ENCODE data around the gene CST3.
"Not testable (repeated sequence)": the region's sequence is repeated elsewhere in the genome, so short reads cannot be mapped to it uniquely, and the experiment has no call there.

CST3 gene

GRCh38 chr20:23622839-23623343 lies 14.9 kb downstream of the CST3 start:
- Histone ChIP-seq H3K4me2 (ENCODE audit: low read length) (peak overlapping the region; percentile 76), H3K9me3 (replicated peaks; ENCODE audit: low read length) (no peaks in the 10 kb centered on the region), H3K9ac (ENCODE audit: low read depth, low read length) (peak overlapping the region; percentile 79), H3K27me3 (ENCODE audit: control insufficient read depth, insufficient read depth, low read length) (no peaks in the 10 kb centered on the region), H3K4me3 (ENCODE audit: low read length) (peak overlapping the region; percentile 57), H3K36me3 (ENCODE audit: insufficient read depth, low read length) (no peaks in the 10 kb centered on the region), H3K4me1 (ENCODE audit: control insufficient read depth, insufficient read depth, low read length) (peaks cover 24% of the 10 kb centered on the region)

DNA sequence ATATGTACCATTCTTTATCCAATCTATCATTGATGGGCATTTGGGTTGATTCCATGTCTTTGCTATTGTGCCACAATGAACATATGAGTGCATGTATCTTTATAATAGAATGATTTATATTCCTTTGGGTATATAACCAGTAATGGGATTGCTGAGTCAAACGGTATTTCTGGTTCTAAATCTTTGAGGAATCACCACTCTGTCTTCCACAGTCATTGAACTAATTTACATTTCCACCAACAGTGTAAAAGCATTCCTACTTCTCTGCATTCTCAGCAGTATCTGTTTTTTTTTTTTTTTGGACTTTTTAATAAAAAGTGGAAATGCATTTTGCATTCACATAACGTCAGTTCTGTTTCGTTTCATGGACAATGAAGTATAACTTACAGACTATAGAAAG lies 15.4 kb downstream of the CST3 start:
- Histone ChIP-seq H3K4me2 (ENCODE audit: low read length) (peak overlapping the region; percentile 76), H3K9ac (ENCODE audit: low read depth, low read length) (peak overlapping the region; percentile 79), H3K4me3 (ENCODE audit: low read length) (peak overlapping the region; percentile 57), H3K4me1 (ENCODE audit: control insufficient read depth, insufficient read depth, low read length) (peaks cover 24% of the 10 kb centered on the region)
- not testable (repeated sequence) for H3K9me3 ChIP-seq (replicated peaks; ENCODE audit: low read length); H3K36me3 ChIP-seq (ENCODE audit: insufficient read depth, low read length); H3K27me3 ChIP-seq (ENCODE audit: control insufficient read depth, insufficient read depth, low read length)

DNA sequence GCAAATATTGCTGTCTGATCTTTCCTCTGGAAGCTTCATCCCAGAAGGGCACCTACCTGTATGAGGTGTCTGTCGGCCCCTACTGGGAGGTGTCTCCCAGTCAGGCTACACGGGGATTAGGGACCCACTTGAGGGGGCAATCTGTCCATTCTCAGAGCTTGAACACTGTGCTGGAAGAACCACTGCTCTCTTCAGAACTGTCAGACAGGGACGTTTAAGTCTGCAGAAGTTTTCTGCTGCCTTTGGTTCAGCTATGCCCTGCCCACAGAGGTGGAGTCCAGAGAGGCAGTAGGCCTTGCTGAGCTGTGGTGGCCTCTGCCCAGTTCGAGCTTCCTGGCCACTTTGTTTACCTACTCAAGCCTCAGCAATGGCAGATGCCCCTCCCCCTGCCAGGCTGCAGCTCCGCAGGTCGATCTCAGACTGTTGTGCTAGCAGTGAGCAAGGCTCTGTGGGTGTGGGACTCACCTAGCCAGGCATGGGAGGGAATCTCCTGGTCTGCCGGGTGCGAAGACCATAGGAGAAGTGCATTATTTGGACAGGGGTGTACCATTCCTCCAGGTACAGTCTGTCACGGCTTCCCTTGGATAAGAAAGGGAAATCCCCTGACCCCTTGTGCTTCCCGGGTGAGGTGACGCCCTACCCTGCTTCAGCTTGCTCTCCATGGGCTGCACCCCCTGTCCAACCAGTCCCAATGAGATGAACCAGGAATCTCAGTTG lies 16.9 kb downstream of the CST3 start:
- H3K27me3 ChIP-seq (ENCODE audit: control insufficient read depth, insufficient read depth, low read length); H3K4me3 ChIP-seq (ENCODE audit: low read length); H3K9ac ChIP-seq (ENCODE audit: low read depth, low read length); H3K36me3 ChIP-seq (ENCODE audit: insufficient read depth, low read length); H3K4me2 ChIP-seq (ENCODE audit: low read length); H3K9me3 ChIP-seq (replicated peaks; ENCODE audit: low read length): not testable (repeated sequence)
- H3K4me1 ChIP-seq (ENCODE audit: control insufficient read depth, insufficient read depth, low read length), result peaks cover 18% of the 10 kb centered on the region

DNA sequence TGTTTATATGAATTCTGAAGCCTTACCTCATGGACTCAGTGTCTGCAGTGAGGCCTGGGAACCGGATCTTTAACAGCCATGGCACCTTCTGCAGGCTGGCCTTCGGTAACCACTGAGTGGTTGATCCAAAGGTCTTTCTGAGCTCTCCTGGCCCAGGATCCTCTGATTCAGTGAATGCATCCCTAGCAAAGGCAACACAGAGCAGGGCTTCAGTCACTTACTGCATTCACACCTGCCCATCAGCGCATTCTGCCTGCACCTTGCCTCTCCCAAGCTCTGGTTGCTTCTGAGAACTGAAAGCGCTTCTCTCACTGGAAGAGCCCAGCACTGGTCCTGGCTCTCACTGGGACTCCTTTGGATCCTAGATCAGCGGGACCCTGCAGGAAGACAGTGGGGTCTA lies 23.6 kb downstream of the CST3 start:
- Histone ChIP-seq H3K4me1 (ENCODE audit: control insufficient read depth, insufficient read depth, low read length) (no peaks in the 10 kb centered on the region), H3K36me3 (ENCODE audit: insufficient read depth, low read length) (no peaks in the 10 kb centered on the region), H3K9me3 (replicated peaks; ENCODE audit: low read length) (no peaks in the 10 kb centered on the region), H3K4me3 (ENCODE audit: low read length) (no peak overlapping the region), H3K27me3 (ENCODE audit: control insufficient read depth, insufficient read depth, low read length) (no peaks in the 10 kb centered on the region), H3K4me2 (ENCODE audit: low read length) (no peak overlapping the region), H3K9ac (ENCODE audit: low read depth, low read length) (no peak overlapping the region)

GRCh38 chr20:23613676-23614075 lies 24.1 kb downstream of the CST3 start:
- no peaks in the 10 kb centered on the region for H3K4me1 ChIP-seq (ENCODE audit: control insufficient read depth, insufficient read depth, low read length)
- no peaks in the 10 kb centered on the region for H3K36me3 ChIP-seq (ENCODE audit: insufficient read depth, low read length)
- H3K4me3 ChIP-seq (ENCODE audit: low read length), result no peak overlapping the region
- H3K27me3 ChIP-seq (ENCODE audit: control insufficient read depth, insufficient read depth, low read length), result no peaks in the 10 kb centered on the region
- H3K9me3 ChIP-seq (replicated peaks; ENCODE audit: low read length), result no peaks in the 10 kb centered on the region
- H3K9ac ChIP-seq (ENCODE audit: low read depth, low read length), result no peak overlapping the region
- H3K4me2 ChIP-seq (ENCODE audit: low read length), result no peak overlapping the region

DNA sequence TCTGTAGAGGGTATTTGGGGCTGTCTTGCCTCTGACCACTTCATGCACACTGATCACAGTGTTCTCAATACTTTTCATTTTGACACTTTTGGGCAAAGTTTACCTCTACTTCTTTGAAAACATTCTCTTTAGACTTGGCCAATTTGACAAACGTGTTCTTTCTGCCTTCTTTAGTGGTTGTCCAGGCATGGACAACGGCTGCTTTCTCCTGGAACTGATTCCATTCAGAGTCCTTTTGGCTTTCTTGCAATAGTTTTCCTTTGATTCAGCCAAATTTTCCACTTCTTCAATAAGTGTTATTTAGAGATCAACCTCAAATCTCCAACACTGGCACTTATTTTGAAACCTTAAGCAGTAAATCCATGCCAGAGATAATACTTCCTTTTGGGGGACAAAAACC lies 25.4 kb downstream of the CST3 start:
- Histone ChIP-seq H3K36me3 (ENCODE audit: insufficient read depth, low read length) (no peaks in the 10 kb centered on the region), H3K4me1 (ENCODE audit: control insufficient read depth, insufficient read depth, low read length) (no peaks in the 10 kb centered on the region), H3K27me3 (ENCODE audit: control insufficient read depth, insufficient read depth, low read length) (no peaks in the 10 kb centered on the region), H3K9me3 (replicated peaks; ENCODE audit: low read length) (no peaks in the 10 kb centered on the region), H3K4me3 (ENCODE audit: low read length) (no peak overlapping the region), H3K4me2 (ENCODE audit: low read length) (no peak overlapping the region), H3K9ac (ENCODE audit: low read depth, low read length) (no peak overlapping the region)

GRCh38 chr20:23609486-23610109 lies 28.2 kb downstream of the CST3 start:
- H3K4me2 ChIP-seq (ENCODE audit: low read length), result no peak overlapping the region
- H3K9me3 ChIP-seq (replicated peaks; ENCODE audit: low read length), result no peaks in the 10 kb centered on the region
- peaks cover 11% of the 10 kb centered on the region for H3K27me3 ChIP-seq (ENCODE audit: control insufficient read depth, insufficient read depth, low read length)
- no peak overlapping the region for H3K9ac ChIP-seq (ENCODE audit: low read depth, low read length)
- no peak overlapping the region for H3K4me3 ChIP-seq (ENCODE audit: low read length)
- H3K36me3 ChIP-seq (ENCODE audit: insufficient read depth, low read length), result no peaks in the 10 kb centered on the region
- H3K4me1 ChIP-seq (ENCODE audit: control insufficient read depth, insufficient read depth, low read length), result no peaks in the 10 kb centered on the region

- Histone ChIP-seq H3K4me3 (ENCODE audit: low read length) (no peak overlapping the region), H3K36me3 (ENCODE audit: insufficient read depth, low read length) (no peaks in the 10 kb centered on the region), H3K4me1 (ENCODE audit: control insufficient read depth, insufficient read depth, low read length) (no peaks in the 10 kb centered on the region), H3K4me2 (ENCODE audit: low read length) (no peak overlapping the region), H3K27me3 (ENCODE audit: control insufficient read depth, insufficient read depth, low read length) (peaks cover 24% of the 10 kb centered on the region), H3K9ac (ENCODE audit: low read depth, low read length) (no peak overlapping the region), H3K9me3 (replicated peaks; ENCODE audit: low read length) (no peaks in the 10 kb centered on the region)
These were observed 29.4 kb downstream of the CST3 start for GRCh38 chr20:23608251-23608846.

GRCh38 chr20:23607497-23608245 lies 30.1 kb downstream of the CST3 start:
- Histone ChIP-seq H3K4me1 (ENCODE audit: control insufficient read depth, insufficient read depth, low read length) (no peaks in the 10 kb centered on the region), H3K9ac (ENCODE audit: low read depth, low read length) (no peak overlapping the region), H3K4me3 (ENCODE audit: low read length) (no peak overlapping the region), H3K9me3 (replicated peaks; ENCODE audit: low read length) (no peaks in the 10 kb centered on the region), H3K4me2 (ENCODE audit: low read length) (no peak overlapping the region), H3K36me3 (ENCODE audit: insufficient read depth, low read length) (no peaks in the 10 kb centered on the region), H3K27me3 (ENCODE audit: control insufficient read depth, insufficient read depth, low read length) (peaks cover 31% of the 10 kb centered on the region)

DNA sequence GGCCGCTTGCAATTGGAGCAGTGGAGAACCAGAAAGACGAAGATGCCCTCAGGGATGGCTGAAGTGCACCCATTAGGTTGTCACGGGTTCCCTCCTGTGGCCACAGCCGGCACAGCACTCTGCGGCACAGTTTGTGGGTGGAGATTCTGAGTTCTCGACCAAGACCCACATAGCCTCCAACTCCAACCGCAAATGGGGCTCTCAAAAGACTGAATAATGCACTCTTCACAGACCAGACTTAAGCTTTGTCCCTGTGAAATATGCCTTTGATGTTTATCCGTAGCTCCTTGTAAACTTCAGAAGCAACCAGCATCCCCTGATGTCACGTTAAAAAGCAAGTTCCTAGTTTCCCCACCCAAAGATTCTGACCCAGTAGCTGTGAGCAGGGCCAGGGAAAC lies 31.1 kb downstream of the CST3 start:
- Histone ChIP-seq H3K4me3 (ENCODE audit: low read length) (no peak overlapping the region), H3K4me1 (ENCODE audit: control insufficient read depth, insufficient read depth, low read length) (no peaks in the 10 kb centered on the region), H3K27me3 (ENCODE audit: control insufficient read depth, insufficient read depth, low read length) (peaks cover 38% of the 10 kb centered on the region), H3K36me3 (ENCODE audit: insufficient read depth, low read length) (no peaks in the 10 kb centered on the region), H3K9me3 (replicated peaks; ENCODE audit: low read length) (no peaks in the 10 kb centered on the region), H3K9ac (ENCODE audit: low read depth, low read length) (no peak overlapping the region), H3K4me2 (ENCODE audit: low read length) (no peak overlapping the region)

DNA sequence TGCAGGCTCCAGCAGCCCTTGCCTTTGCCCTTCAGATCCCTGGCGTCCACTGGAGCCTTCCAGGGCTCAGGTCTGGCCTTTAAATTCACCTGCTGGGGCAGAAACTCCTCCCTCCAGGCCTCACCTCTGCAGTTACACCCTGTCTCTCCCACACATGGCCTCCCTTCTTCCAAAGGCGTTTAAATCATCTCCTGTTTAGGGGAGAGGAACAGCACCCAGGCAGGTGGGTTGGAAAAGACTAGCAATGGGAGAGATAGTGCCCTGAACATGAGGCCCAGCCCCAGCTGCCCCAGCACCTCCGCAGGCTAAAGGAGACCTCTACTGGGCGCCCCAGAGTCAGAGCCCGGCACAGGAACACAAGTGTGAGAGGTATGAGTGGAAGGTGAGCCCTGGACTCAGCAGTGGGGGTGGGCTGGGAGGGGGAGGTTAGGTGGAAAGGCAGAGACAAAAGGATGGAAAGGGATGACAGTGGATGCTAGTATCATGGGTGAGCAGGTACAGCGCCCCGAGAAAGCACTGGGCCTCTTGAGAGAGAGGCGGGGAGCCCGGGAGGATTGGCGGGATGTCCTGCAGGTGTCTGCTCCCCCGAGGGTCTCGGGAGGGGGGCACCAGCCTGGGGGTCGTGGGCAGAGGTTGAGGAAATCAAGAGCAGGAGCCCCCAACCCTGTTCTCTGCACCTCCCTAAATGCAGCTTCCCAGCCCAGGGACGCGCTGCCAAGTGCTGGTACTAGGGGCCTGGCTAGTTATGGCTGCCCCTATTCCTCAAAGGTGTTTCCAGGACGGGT lies 31.7 kb downstream of the CST3 start, which contains the start of gene CST9:
CST9 (minus strand) TSS at position 51 of the 785 bp plus-strand sequence. CDS start 53 bp downstream, outside the sequence.
- no peak within 1 kb of the TSS for H3K4me2 ChIP-seq (ENCODE audit: low read length)
- H3K9ac ChIP-seq (ENCODE audit: low read depth, low read length), result no peak within 1 kb of the TSS
- H3K27me3 ChIP-seq (ENCODE audit: control insufficient read depth, insufficient read depth, low read length), result peaks cover 42% of the 10 kb centered on the region
- no peak within 1 kb of the TSS for H3K4me3 ChIP-seq (ENCODE audit: low read length)
- no peaks in the 10 kb centered on the region for H3K36me3 ChIP-seq (ENCODE audit: insufficient read depth, low read length)
- no peaks in the 10 kb centered on the region for H3K9me3 ChIP-seq (replicated peaks; ENCODE audit: low read length)
- H3K4me1 ChIP-seq (ENCODE audit: control insufficient read depth, insufficient read depth, low read length), result no peaks in the 10 kb centered on the region

Data from skeletal muscle satellite cell (primary cell).